Body of pancreas (tissue), 4 donors: ENCODE results near the gene STOX1.

ENCODE experiments used
- CTCF ChIP-seq, 7 experiments: fragments of 450-650 bp in 4 of 7; fragments of 200-600 bp in 3 of 7; sonication (generic) in 3 of 7; IDR thresholded peaks; one replicate each; pipeline ENCODE4 v1.5.1; 2016 to 2019; ENCODE audit warnings: antibody characterized with exemption in 7 of 7
- POLR2A ChIP-seq, 3 donors: fragments of 450-650 bp; IDR thresholded peaks; one replicate each; pipeline ENCODE4 v1.6.1; 2016; ENCODE audit warnings: antibody characterized with exemption in 3 of 3, mild to moderate bottlenecking in 2 of 3

GRCh38 chr10:68861253-68861652 is 33.9 kb downstream of the STOX1 start:
- TF ChIP-seq CTCF (IDR thresholded peaks at IDR 0.05) (no peak), POLR2A (IDR thresholded peaks at IDR 0.05) (no peak)
